Measurements from ENCODE around the gene RANBP10. TPM values are rescaled to one million over a fixed set of nuclear protein-coding genes. Genes with fewer than 3 reads are reported as not detected.

RANBP10 gene
- total RNA-seq, 4 donors from 2014 or later: 5.8 to 12.2 (median 8.6) TPM

DNA sequence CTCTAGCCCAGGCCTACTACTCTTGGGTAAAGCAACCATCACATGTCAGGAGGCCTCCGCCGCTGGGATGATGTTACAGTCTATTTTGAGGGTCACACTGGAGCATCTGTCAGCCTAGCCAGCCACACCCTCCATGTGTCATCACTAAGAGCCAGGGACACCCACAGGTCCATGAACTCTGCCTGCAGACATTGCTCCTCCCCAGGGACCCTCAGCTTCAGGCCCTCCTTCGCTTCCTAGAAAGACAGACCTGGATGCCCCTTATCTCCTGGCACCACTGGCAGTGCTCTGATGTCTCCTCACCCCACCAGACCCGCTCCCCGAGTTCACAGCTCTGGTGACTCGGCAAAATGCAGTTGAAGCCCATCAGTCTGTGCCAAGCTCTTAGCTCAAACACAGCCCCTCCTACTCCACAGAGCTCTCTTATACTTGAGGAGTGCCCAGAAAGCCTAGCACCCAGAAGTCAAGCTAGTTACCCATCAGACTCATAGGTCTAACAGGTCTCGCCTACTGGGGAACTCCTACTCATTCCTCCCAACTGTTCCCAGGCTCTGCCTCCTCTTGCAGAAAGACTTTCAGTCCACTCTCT is 5.9 kb downstream of the RANBP10 start:
- Histone ChIP-seq H3K27me3 (no peaks in the 10 kb centered on the region), H3K27ac (replicated peaks in 1 of 4) (no peak overlapping the region), H3K4me1 (peaks cover 18 to 53% (median 29%) of the 10 kb centered on the region in 4 donors), H3K9me3 (no peaks in the 10 kb centered on the region), H3K36me3 (peaks cover 0 to 73% (median 47%) of the 10 kb centered on the region in 4 donors), H3K4me3 (no peak overlapping the region)
- DNase-seq (ENCODE audit: extremely low spot score): no peak
- intact Hi-C loops (cut with DNase I): no loop called here
- TF ChIP-seq POLR2A (IDR thresholded peaks at IDR 0.05; ENCODE audit: low read depth) (no peak), POLR2AphosphoS5 (IDR thresholded peaks at IDR 0.05) (no peak), EP300 (IDR thresholded peaks at IDR 0.05) (no peak), CTCF (IDR thresholded peaks at IDR 0.05) (no peak)
- WGBS: 80% methylated on average over 7 of the region's 7 CpGs

GRCh38 chr16:67796099-67796718 is 10.2 kb downstream of the RANBP10 start:
- intact Hi-C loops (cut with DNase I): no loop called here
- no peaks in the 10 kb centered on the region for H3K9me3 ChIP-seq
- H3K27ac ChIP-seq (replicated peaks in 1 of 4): no peak overlapping the region
- no peak overlapping the region for H3K4me3 ChIP-seq
- WGBS: 92% methylated on average over 5 of the region's 5 CpGs
- peaks cover 0 to 48% (median 24%) of the 10 kb centered on the region in 4 donors for H3K36me3 ChIP-seq
- H3K4me1 ChIP-seq: peaks cover 9 to 19% (median 14%) of the 10 kb centered on the region in 4 donors
- H3K27me3 ChIP-seq: no peaks in the 10 kb centered on the region
- DNase-seq (ENCODE audit: extremely low spot score): no peak
- TF ChIP-seq POLR2AphosphoS5 (IDR thresholded peaks at IDR 0.05) (no peak), CTCF (IDR thresholded peaks at IDR 0.05) (no peak), POLR2A (IDR thresholded peaks at IDR 0.05; ENCODE audit: low read depth) (no peak), EP300 (IDR thresholded peaks at IDR 0.05) (no peak)

DNA sequence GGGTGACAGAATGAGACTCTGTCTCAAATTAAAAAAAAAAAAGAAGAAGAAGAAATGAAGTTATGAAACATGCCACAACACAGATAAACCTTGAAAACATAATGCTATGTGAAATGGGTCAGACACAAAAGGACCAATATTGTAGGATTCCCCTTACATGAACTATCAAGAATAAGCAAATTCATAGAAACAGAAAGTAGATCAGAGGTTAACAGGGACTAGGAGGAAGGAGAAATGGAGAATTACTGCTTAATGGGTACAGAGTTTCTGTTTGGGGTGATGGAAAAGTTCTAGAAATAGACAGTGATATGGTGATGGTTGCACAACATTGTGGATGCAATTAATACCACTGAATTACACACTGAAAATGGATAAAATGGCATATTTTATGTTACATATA is 16.3 kb downstream of the RANBP10 start:
- Histone ChIP-seq H3K4me1 (no peaks in the 10 kb centered on the region), H3K27me3 (no peaks in the 10 kb centered on the region), H3K36me3 (peaks cover 0 to 3% (median 0%) of the 10 kb centered on the region in 4 donors), H3K9me3 (no peaks in the 10 kb centered on the region), H3K4me3 (no peak overlapping the region), H3K27ac (replicated peaks in 1 of 4) (no peak overlapping the region)
- no peak for DNase-seq (ENCODE audit: extremely low spot score)
- TF ChIP-seq EP300 (IDR thresholded peaks at IDR 0.05) (no peak), CTCF (IDR thresholded peaks at IDR 0.05) (no peak), POLR2AphosphoS5 (IDR thresholded peaks at IDR 0.05) (no peak), POLR2A (IDR thresholded peaks at IDR 0.05; ENCODE audit: low read depth) (no peak)
- intact Hi-C loops (cut with DNase I): no loop called here

GRCh38 chr16:67786491-67786890 is 19.9 kb downstream of the RANBP10 start:
- H3K27ac ChIP-seq (replicated peaks in 1 of 4): no peak overlapping the region
- no peak overlapping the region for H3K4me3 ChIP-seq
- H3K27me3 ChIP-seq: no peaks in the 10 kb centered on the region
- WGBS: 95% methylated on average over 5 of the region's 5 CpGs
- no peaks in the 10 kb centered on the region for H3K4me1 ChIP-seq
- no peak for DNase-seq (ENCODE audit: extremely low spot score)
- intact Hi-C loops (cut with DNase I): no loop called here
- no peaks in the 10 kb centered on the region for H3K9me3 ChIP-seq
- TF ChIP-seq EP300 (IDR thresholded peaks at IDR 0.05) (no peak), CTCF (IDR thresholded peaks at IDR 0.05) (no peak), POLR2A (IDR thresholded peaks at IDR 0.05; ENCODE audit: low read depth) (no peak), POLR2AphosphoS5 (IDR thresholded peaks at IDR 0.05) (no peak)
- H3K36me3 ChIP-seq: peaks cover 0 to 3% (median 0%) of the 10 kb centered on the region in 4 donors
